ENCODE measurements around the gene FAS. TPM values are rescaled to one million over a fixed set of nuclear protein-coding genes. Genes with fewer than 3 reads are reported as not detected.

FAS gene
- total and polyA plus RNA-seq, 4 donors = 2.2 to 13.2 (median 5.9) TPM

- no peaks in the 10 kb centered on the region for H3K36me3 ChIP-seq (ENCODE audit: control insufficient read depth in 4 of 4, insufficient read depth in 3 of 4, low read depth in 1 of 4, low read length in 3 of 4)
- no peaks in the 10 kb centered on the region for H3K27me3 ChIP-seq (ENCODE audit: control insufficient read depth in 4 of 4, insufficient read depth in 4 of 4, low read length in 3 of 4)
- 81% methylated on average over 3 of the region's 3 CpGs for WGBS
- DNase-seq (ENCODE audit: low spot score) = no peak
- no peaks in the 10 kb centered on the region for H3K4me1 ChIP-seq (ENCODE audit: control insufficient read depth in 4 of 4, insufficient read depth in 4 of 4, low read length in 3 of 4)
- no peak for TF ChIP-seq EGR1 (IDR thresholded peaks at IDR 0.05; ENCODE audit: low read depth in 2 of 2)
- no peak for TF ChIP-seq REST (IDR thresholded peaks at IDR 0.05)
- TF ChIP-seq HNF4A (conservative IDR thresholded peaks at IDR 0.05) = no peak
- no peak for TF ChIP-seq MAX (IDR thresholded peaks at IDR 0.05)
- no peak for TF ChIP-seq ATF3 (IDR thresholded peaks at IDR 0.05)
- no peak for TF ChIP-seq RAD21 (IDR thresholded peaks at IDR 0.05)
- TF ChIP-seq TAF1 (conservative IDR thresholded peaks at IDR 0.05) = no peak
- TF ChIP-seq GABPA (IDR thresholded peaks at IDR 0.05 in 1 of 2, conservative IDR thresholded peaks at IDR 0.05 in 1 of 2) = no peak
- H3K4me3 ChIP-seq (ENCODE audit: low read depth in 1 of 3, low read length in 3 of 3) = no peak overlapping the region
- H3K9ac ChIP-seq (ENCODE audit: low read depth in 1 of 2, low read length in 2 of 2) = no peak overlapping the region
- H3K9me3 ChIP-seq (ENCODE audit: control insufficient read depth in 4 of 4, low read length in 3 of 4) = no peaks in the 10 kb centered on the region
- no peak overlapping the region for H3K27ac ChIP-seq (ENCODE audit: low read depth in 1 of 2, low read length in 2 of 2)
Observed at GRCh38 chr10:89037096-89037495, 46.5 kb downstream of the FAS start.

GRCh38 chr10:89042562-89042961 lies 52.0 kb downstream of the FAS start:
- H3K27me3 ChIP-seq (ENCODE audit: control insufficient read depth in 4 of 4, insufficient read depth in 4 of 4, low read length in 3 of 4) = no peaks in the 10 kb centered on the region
- H3K9ac ChIP-seq (ENCODE audit: low read depth in 1 of 2, low read length in 2 of 2) = no peak overlapping the region
- no peaks in the 10 kb centered on the region for H3K4me1 ChIP-seq (ENCODE audit: control insufficient read depth in 4 of 4, insufficient read depth in 4 of 4, low read length in 3 of 4)
- H3K27ac ChIP-seq (ENCODE audit: low read depth in 1 of 2, low read length in 2 of 2) = no peak overlapping the region
- H3K36me3 ChIP-seq (ENCODE audit: control insufficient read depth in 4 of 4, insufficient read depth in 3 of 4, low read depth in 1 of 4, low read length in 3 of 4) = no peaks in the 10 kb centered on the region
- no peak for DNase-seq (ENCODE audit: low spot score)
- no peak overlapping the region for H3K4me3 ChIP-seq (ENCODE audit: low read depth in 1 of 3, low read length in 3 of 3)
- TF ChIP-seq SP1 (IDR thresholded peaks at IDR 0.05) = no peak
- no peak for TF ChIP-seq ATF3 (IDR thresholded peaks at IDR 0.05)
- TF ChIP-seq YY1 (IDR thresholded peaks at IDR 0.05) = no peak
- no peak for TF ChIP-seq TAF1 (conservative IDR thresholded peaks at IDR 0.05)
- TF ChIP-seq MAX (IDR thresholded peaks at IDR 0.05) = no peak
- no peak for TF ChIP-seq ZBTB33 (IDR thresholded peaks at IDR 0.05)
- no peak for TF ChIP-seq EGR1 (IDR thresholded peaks at IDR 0.05; ENCODE audit: low read depth in 2 of 2)
- TF ChIP-seq FOXA2 (IDR thresholded peaks at IDR 0.05) = no peak
- TF ChIP-seq NR2F2 (IDR thresholded peaks at IDR 0.05) = no peak
- no peak for TF ChIP-seq CTCF (IDR thresholded peaks at IDR 0.05; ENCODE audit: low read depth, low read length, missing input control)
- WGBS = 77% methylated on average over 2 of the region's 2 CpGs
- no peaks in the 10 kb centered on the region for H3K9me3 ChIP-seq (ENCODE audit: control insufficient read depth in 4 of 4, low read length in 3 of 4)

Data from liver (tissue), 9 donors.